GM18873 (cell line): ENCODE measurements around the gene ZDHHC6.
"Not testable (repeated sequence)": the region's sequence is repeated elsewhere in the genome, so short reads cannot be mapped to it uniquely, and the experiment has no call there.

Experiments used
- ATAC-seq: cut with Tn5 transposase; IDR thresholded peaks from one replicate; pipeline ENCODE4 v1.9.1; 2021; ENCODE audit warnings: mild to moderate bottlenecking, moderate library complexity, moderate number of reproducible peaks; ENCODE audit not compliant: unreplicated experiment, low FRiP score

ZDHHC6 gene, protein sequence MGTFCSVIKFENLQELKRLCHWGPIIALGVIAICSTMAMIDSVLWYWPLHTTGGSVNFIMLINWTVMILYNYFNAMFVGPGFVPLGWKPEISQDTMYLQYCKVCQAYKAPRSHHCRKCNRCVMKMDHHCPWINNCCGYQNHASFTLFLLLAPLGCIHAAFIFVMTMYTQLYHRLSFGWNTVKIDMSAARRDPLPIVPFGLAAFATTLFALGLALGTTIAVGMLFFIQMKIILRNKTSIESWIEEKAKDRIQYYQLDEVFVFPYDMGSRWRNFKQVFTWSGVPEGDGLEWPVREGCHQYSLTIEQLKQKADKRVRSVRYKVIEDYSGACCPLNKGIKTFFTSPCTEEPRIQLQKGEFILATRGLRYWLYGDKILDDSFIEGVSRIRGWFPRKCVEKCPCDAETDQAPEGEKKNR

DNA sequence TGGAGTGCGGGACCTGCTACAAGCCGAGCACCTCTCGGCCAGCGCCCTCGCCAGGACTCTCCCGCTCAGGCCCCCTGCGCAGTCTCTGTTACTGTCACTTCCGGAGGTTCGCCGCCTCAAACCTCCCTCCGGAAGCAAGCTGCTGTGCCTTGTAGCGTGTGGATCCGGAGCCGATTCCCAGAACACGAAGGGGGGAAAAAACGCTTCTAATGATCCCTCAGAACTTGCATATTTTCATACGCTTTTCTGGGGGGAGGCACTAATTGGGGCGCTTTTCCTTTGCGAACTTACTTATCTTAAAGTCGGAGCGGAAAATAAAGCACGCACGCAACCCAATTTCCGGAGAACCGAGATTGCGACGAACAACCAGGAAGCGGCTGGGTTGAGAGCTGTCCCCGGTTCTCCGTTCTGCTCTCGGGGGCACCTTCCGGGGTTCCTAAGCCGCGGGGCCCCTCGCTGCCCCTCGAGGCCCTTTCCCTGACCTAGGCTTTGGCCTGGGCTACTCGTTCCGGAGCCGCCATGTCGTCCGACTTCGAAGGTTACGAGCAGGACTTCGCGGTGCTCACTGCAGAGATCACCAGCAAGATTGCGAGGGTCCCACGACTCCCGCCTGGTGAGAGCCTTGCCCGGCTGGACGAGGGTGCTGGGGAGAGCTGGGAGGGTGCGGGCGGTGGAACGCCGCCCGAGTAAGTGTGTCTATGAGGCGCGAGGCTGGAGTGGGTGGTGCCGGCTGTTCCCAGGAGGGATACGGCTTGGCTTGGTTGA, at the start of gene ZDHHC6, which contains the start of gene VTI1A:
Gene ZDHHC6, minus strand, starts transcription at position 60 of the 765 bp plus-strand sequence. CDS start 1,478 bp downstream, outside the sequence.
Gene VTI1A, plus strand, starts transcription at position 361 of the 765 bp plus-strand sequence. Its CDS starts 159 bp downstream, at position 520.
- ATAC-seq: peak; percentile 89

DNA sequence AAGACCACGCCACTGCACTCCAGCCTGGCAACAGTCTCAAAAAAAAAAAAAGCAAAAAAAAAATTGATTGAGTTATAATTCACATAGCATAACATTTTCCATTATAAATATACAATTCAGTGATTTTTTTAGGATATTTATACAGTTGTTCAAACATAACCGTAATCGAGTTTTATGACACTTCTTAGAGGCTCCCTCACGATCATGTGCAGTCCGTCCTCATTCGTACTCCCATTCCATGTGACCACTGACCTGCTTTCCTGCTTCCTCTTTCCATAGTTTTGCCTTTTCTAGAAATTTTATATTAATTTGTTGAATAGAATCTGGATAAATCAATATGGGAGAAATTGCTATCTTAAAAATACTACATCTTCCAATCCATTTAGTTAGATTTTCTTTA, 46.0 kb upstream of the ZDHHC6 start:
- ATAC-seq: no peak

DNA sequence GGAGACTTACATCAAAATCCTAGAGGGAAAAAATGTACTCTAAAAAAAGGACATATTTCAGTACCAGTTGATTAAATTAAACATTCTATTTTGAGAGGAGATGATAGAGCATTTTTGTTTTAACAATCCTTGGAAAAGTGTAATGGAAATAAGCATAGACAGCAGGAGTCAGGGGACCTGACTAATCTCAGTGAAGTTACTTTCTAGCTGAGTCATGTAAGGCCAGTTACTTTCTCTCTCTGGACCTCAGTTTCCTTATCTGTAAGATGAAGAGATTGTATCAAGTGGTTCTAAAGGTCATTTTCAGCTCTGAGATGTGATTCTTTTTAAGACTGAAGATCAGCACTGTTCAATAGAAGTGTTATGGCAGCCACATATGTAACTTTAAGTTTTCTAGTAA, 44.4 kb upstream of the ZDHHC6 start:
- ATAC-seq: no peak

DNA sequence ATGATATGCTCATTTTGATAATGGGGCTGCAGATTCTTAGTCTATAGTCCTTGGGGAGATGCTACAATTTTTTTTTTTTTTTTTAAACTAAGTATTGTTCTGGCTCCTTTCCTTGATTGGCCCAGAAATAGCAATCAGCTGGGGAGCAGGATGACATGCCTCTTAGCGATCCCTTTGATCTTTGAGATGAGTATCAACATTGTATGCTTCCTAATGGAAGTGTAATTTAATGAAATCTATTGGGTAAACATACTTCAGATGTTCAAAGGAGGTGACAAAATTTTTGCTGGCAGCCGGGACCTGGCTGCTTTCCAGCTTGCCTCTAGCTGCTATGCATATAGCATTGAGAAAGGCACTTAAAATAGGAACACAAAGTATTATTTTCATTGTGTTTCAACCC, 43.8 kb upstream of the ZDHHC6 start:
- no peak for ATAC-seq

DNA sequence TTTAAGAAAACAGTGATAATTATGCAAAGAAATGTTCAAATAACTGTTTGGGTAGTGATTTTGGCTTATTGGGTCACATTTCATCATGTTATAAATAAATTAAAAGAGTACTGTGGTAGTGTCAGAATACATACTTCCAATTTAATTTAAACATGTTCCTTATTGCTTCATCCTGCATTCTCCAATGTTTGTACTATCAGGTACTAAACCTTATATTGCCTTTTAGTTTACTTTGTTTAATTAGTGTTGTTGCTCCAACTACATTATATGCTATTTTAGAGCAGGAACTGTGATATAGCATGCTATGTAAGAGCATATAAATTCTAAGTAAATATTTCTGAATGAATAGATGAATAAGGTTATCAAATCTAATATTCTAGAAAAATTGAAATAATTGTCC, 41.2 kb upstream of the ZDHHC6 start:
- no peak for ATAC-seq

DNA sequence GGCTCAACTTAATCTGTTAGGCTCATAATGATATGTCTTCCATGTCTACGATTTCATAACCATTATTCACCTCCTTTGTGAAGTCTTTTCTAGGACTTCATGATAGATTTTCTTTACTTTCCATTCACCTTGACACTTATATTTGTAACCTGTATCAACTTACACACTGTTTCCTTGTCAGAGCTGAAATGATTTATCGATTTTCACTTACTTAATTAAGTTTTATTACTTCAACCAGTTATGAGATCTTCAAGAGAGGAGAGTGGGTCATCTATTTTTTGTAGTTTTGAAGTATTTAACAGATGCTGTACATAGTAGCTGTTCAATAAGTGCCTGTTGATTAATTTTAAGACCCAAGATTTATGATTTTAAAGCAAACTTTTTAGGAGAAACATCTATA, 37.7 kb upstream of the ZDHHC6 start:
- ATAC-seq: no peak

DNA sequence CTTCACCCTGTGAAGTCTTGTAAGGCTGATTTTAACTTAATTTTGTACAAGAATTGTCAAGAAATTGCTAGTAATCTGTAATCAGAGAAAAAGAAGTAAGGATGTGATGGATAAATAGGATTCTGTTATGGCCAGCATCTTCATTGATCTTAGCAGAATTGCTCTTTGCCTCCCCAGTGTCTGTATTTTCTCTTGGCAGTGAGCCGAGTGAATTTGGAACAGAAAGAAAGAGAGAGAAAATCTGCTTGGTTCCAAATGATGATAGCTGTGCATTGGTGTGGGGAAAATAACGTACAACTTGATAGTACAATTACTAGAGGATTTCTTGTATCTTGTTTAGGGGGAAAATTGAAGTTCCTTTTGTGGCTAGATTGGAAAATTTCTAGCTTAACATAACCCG, 34.9 kb upstream of the ZDHHC6 start:
- no peak for ATAC-seq

DNA sequence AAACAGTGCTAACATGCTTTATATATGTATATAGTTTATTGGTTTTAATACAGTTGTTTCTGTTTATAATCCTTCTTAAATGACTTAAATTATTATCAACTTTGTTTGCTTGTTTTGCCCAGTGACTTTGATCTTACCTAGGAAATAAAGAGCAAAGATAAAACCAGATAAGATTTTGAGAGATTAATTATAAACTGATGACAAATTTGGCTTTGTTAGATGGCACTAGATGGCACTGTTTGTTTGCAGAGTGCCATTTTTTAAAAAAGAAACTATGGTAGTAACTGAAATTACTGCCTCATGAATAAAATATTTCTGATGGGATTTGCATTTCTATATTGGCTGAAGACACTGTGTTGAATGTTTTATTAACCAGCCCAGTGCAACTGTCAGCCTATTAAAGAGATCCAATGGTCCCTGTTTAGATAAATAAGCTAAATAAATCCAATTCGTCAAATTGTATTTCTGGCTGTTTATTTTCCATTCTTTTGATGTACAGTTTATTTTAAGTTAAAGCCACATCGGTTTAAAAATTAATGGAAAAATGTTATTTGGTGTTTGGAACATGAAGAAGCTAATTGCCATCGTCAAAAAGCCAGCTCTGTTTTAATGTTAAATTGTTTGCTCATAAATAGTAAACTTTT, 29.0 kb upstream of the ZDHHC6 start:
- no peak for ATAC-seq

DNA sequence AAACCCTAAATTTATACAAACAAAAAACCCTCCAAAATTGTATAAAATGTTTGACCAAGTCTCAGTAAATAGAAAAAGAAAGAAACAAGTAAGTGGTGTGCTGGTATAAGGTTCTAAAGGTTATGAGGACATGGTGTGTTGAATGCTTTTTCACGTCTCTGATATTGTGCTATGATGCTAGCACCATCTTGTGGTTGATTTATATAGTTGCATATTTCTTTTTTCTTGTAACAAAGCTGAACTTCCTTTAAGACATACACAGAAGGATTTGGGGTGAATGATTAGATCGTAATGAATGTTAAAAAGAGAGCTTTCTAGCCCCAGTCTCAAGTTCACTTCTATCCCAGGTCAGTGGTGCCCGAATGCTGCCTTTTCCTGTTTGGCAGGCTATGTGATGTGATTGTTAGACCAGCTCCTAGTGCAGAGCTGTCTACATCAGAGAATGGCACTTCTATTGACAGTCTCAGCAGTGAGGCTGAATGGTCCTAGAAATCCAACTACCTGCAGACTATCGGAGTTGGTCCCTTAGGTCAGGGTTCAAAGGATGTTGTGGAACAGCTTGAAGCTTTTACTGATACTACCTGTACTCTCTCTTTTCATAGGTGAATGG, 25.3 kb upstream of the ZDHHC6 start:
- ATAC-seq: peak; percentile 66

DNA sequence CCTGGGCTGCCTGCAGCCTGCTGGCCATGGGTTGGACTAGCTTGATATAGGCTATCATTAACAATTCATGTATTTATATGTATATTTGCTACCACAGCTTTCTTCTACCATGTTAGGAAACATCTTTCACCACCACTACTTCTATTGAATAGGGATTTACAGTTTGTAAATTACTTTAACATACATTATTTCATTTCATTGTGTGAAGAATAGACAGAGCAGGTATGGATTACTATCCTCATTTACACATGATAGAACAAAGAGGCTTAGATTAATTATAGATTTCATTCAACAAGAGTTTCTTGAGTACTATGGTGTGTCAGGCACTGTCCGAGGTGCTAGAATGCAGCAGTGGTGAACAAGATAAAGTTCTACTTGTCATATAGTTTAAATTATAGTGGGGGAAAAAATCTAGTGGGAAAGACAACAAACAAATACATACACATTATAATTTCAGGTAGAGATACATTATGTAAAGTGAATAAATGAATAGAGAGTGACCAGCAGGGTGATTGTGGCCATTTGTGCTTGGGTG, 20.9 kb upstream of the ZDHHC6 start:
- no peak for ATAC-seq

DNA sequence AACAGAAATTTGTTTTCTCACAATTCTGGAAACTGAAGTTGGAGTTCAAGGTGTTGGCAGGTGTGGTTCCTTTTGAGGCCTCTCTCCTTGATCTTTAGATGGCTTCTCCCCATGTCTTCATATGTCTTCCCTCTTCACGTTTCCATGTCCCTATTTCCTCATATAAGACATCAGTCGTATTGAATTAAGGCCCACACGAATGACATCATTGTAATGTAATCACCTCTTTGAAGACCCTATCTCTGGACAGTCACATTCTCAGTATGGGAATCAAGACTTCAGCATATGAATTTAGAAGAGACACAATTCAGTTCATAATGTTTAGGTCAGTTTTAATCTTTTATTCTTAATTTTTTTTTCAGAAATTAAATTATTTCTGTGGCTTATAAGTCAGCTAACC, 20.1 kb upstream of the ZDHHC6 start:
- ATAC-seq: no peak

DNA sequence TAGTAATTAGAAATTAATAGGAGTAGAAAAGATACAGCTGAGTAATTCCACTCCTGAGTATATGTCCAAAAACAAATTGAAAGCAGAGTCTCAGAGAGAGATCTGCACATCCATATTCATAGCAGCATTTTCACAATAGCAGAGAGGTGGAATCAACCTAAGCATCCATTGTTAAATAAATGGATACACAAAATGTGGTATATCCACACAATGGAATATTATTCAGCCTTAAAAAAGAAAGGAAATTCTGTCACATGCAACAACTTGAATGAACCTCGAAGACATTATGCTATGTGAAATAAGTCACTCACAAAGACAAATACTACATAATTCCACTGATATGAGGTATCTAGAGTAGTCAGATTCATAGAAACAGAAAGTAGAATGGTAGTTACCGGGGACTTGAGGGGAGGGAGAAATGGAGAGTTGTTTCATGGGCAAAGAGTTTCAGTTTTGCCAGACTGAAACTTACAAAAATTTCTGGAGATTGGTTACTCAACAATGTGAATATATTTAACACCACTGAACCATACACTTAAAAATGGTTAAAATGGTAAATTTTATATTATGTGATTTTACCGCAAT, 18.7 kb upstream of the ZDHHC6 start:
- no peak for ATAC-seq

DNA sequence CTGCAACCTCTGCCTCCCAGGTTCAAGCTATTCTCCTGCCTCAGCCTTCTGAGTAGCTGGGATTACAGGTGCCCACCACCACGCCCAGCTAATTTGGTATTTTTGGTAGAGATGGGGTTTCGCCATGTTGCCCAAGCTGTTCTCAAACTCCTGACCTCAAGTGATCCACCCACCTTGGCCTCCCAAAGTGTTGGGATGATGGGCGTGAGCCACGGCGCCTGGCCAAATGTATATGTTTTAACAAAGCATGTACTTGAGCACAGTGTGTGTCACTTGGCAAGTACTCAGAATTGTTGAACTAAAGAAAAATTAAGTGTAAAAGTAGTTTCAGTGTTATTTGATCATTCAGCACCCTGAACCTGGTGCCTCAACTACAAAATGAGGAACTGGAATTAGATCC, 17.4 kb upstream of the ZDHHC6 start:
- not testable (repeated sequence) for ATAC-seq

DNA sequence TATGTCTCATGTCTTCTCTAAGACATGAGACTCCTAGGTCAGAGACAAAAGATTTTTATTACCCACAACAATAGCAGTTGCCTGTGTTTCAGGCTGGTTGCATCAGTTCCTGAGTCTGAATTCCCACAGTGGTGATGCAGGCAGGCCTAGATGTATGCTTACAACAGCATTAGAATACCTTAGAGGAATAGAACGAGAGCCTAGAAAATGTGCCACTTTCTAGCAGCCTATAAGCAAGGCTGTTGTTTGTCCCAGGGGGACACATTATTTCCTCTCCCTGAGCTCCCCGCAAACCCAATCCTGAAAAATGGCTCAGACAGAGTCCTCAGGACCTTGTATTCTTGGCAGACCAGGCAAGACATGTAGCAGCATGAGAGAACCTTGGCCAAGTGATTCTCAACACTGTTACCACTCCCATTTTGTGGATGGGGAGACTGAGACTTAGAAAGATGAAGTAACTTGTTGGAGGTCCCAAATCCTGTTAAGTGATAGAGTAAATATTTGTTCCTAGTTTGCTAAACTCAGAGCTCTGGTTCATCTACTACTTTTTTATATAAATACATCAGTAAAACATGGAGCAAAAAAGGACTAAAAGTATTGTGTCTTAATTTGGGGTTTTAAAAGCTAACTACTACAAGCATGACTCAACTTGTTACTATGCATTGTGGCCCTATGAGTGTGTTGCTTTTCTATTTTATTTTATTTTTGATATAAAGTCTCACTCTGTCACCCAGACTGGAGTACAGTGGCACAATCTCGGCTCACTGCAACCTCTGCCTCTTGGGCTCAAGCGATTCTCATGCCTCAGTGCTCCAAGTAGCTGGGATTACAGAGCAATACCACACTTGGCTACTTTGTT, 14.5 kb upstream of the ZDHHC6 start:
- ATAC-seq: no peak

DNA sequence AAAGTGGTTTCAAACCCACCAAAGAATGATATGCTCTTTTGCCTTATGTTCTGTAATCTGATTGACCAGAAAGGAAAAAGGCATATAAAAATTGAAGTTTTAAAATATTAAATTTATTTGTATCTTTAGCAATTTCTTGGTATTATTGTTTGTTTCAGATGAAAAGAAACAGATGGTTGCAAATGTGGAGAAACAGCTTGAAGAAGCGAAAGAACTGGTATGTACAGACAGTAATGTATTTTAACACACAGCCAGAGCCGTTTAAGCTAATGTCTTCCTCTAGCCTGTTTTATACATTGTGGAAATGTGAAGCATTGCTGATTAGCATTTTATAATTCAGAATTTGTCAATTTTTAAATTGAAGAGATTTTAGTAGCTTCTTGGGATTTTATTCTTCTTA, 13.7 kb upstream of the ZDHHC6 start:
- no peak for ATAC-seq

DNA sequence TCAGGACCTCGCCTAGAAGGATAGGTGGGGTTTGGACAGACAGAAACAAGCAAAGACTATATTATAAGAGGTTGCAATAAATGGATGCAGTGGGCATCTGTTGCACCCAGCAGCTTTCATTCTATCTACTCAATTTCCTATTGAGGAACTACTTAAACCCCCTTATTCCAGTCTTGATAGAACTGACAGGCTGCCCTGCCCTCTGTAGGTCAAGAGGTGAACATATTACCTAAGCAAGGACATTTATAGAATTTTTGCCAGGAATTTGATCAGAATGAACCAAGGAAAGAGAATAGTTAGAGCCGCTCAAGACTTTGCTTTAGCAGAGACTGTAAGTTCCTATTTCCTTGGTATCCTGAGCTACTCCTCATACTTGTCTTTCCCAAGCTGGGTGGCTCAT, 9.8 kb upstream of the ZDHHC6 start:
- no peak for ATAC-seq

DNA sequence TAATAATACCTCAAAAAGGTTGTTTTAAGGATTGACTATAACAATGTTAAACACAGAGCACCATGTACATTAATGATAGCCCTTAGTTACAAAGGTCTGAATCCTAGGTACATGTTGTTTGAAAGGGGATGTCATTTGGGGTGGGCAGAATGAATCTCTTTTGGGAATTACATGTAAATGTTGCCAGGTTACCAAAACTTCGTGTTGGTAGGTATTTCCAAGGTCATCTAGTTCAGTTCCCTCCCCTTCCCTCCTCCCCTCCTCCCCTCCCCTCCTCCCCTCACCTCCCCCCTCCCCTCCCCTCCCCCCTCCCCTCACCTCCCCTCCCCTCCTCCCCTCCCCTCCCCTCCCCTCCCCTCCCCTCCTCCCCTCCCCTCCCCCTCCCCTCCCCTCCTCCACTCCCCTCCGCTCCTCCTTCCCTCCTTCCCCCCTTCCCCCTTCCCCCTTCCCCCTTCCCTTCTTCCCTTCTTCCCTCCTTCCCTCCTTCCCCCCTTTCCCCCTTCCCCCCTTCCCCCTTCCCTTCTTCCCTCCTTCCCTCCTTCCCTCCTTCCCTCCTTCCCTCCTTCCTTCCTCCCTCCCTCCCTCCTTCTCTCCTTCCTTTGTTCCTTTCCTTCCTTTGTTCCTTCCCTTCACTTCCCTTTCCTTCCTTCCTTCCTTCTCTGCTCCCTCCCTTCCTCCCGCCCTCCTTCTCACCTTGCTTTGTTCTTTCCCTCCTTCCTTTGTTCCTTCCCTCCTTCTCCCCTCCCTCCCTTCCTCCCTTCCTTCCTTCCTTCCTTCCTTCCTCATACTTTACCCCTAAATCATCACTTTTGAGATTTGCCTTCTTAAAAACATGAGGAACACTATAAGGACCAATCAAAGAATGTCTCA, 8.4 kb upstream of the ZDHHC6 start:
- ATAC-seq: no peak

DNA sequence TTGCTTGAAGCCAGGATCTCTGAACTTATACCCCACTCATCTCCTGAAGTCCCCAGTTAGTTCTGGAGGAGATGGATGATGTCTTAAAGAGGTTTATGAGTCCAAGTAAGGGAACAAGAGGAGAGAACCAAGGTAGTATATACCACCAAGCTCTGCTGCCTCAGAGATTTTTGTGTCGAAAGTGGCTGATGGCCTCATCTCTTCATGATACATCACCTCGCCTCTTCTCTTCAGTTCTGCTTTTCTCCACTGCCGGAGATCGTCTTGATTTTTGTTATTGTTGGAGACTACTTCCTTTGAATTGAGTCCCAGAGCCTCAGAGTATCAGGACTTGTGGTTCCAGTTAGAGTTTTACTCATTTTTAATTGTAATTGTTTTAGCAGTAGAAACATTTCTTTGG, 2.2 kb upstream of the ZDHHC6 start:
- no peak for ATAC-seq
